Forelimb muscle (tissue), 1 donor: ENCODE results near the gene CA10. TPM values are rescaled to one million over a fixed set of nuclear protein-coding genes. Genes with fewer than 3 reads are reported as not detected.

Experiments
- DNase-seq: peaks from one replicate; pipeline ENCODE4 v3.0.0-alpha.2; 2013; ENCODE audit warnings: low read depth
- polyA plus RNA-seq: library from polyadenylated mRNA; unstranded; fragments of 120-200 nt; gene quantifications from one replicate; pipeline ENCODE4 v1.2.1, GENCODE V29; 2013; ENCODE audit not compliant: insufficient read length

The CA10 gene
- polyA plus RNA-seq, 1 donor: 3.7 TPM

GRCh38 chr17:51647067-51647466 is 511.4 kb downstream of the CA10 start:
- DNase-seq: no peak

DNA sequence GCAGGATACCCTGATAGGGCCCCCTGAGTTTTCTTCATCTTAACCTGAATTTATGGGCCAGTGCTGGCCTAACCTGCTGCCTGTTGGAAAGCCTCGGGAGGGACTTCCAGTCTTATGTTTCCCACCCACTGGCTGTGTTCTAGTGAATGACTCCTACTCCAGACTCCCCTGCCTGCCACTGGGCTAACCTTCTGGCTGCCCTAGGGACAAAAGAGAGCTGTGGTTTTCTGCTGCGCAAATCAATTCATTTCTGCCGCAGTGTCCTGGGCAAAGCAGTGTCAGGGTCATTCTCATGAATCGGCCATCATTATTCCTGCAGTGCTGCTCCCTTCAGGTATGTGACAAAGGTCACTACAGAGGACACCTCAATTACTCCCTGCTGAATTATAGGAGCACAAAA is 512.0 kb downstream of the CA10 start:
- DNase-seq: no peak

DNA sequence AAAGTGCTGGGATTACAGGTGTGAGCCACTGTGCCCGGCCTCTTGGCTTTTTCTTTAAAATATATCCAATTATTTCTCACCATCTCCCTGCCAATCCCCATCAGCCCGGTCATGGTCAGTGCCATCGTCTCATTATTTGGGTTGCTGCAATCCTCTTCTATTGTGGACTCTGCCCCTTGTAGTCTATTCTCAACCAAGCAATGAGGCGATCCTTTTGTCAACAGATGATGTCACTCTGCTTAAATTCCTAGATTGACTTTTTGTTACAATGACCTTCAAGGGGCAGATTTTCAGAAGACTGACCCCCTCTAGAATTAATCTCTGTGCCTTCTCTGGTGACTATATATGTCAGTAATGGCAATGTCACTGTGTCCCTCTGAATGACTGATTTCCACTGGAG is 513.5 kb downstream of the CA10 start:
- DNase-seq: no peak

DNA sequence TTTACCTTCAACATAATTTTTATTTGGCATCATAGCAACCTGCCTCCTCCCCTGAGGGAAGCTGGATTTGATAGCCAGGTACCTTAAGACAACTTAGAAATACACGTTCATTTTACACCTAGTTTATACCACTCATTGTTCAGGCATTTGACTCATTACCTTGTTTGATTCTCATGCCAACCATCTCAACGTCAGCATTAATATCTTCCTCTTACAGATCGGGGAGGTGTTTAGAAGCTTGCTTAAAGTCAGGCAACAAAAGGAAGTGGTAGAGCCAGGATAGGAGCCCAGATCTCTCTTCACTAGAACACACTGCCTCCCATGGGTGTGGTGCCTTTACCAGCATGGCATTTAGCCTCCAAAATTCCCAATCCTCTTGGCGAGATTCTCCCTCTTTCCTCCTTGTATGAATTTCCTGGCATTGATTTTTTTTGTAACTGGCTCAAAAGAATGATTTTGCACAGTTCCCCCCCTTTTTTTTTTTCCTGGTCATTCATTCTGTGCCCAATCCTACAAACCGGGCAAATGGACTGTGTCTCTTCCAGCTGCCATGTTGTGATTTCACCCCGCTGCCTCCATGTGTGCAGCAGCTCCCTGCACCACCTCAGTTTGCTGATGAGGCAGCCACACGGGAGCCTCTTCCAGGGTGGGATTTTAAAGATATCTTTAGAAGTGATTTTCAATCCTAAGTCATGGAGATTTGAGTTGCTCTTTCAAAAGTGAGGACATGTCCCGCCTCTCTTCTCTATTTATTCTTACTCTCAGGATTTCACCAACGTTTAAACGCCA is 514.6 kb downstream of the CA10 start:
- DNase-seq: no peak

- DNase-seq: no peak
Measured at GRCh38 chr17:51642029-51642428, 516.5 kb downstream of the CA10 start.

DNA sequence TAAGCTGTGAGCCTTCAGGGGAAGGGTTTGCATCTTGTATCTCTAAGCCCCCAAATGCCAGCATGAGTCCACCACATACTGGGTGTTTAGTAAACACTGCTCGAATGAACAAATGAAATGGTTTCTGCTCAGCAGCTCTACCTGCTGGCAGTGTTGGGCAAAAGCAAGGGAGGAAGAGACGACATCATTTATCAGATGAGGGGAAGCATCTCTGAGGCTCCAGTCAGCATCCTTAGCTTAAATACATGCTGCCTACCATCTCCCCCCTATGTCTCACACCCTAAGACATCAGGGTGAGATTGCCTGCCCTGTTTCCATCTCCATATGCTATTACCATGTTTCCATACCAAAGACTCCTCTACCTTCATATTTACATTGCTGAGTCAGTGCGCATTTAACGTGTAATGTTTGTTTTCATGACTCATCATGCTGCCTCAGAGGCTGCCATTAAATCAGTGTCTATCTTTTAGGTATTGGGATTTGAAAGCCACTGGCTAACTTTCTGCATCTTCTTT is 518.3 kb downstream of the CA10 start:
- no peak for DNase-seq

GRCh38 chr17:51638971-51639370 is 519.5 kb downstream of the CA10 start:
- DNase-seq: no peak

DNA sequence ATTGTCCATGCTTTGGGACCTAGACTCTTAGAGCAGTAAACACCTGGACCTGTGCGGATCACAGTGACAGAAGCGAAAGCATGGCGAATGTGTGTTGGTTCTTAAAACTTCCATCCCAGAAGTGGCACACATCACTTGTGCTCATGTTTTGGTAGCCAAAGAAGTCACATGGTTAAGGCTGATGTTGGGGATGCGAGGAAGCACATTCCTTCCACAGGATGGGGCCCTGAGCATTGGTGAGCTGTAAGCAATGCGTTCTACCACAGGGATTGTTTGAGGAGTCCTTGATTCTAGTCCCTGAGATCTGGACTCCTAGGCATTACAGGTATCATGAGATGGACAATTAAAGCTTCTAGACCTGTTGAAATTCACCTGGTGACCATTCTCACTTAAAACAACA is 522.2 kb downstream of the CA10 start:
- DNase-seq: no peak

GRCh38 chr17:51630101-51630671 is 528.3 kb downstream of the CA10 start:
- DNase-seq: no peak

GRCh38 chr17:51629232-51629631 is 529.3 kb downstream of the CA10 start:
- no peak for DNase-seq

DNA sequence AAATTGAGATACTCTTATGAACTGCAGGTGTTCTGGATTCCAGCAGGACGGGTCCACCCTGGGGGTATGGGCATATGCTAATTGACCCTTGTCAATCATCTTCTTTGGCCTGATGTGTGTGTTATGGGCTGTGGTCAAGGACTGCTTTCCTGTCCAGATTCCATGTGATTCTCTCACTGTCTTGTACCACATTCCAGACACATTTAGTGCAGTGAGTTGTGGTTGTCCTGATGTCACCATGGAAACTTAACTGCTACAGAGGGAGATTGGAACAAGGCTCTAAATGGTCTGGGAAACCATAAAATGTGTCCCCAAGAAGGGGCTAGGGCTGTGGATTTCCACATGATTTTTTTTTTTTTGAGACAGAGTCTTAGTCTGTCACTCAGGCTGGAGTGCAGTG is 530.7 kb downstream of the CA10 start:
- DNase-seq: no peak

- DNase-seq: no peak
Measured at GRCh38 chr17:51618476-51618875, 540.0 kb downstream of the CA10 start.

DNA sequence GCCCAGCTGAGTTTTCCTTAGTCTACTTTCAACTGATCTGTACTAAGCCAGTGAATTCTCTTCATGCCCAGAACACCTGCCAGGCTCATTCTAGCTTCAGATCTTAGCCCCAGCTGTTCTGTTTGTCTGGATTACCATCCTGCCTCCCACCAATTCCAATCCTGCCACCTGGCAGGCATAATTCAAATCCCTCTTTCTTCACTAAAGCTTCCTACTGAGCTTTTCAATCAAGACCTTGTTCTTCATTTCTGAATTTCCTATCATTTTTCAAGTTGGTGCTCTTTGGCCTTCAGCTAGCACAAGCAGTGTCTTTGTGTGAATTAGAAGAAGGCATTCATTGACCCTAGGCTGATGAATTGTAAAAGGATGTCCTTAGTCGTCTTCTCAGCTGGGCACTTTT is 540.5 kb downstream of the CA10 start:
- DNase-seq: no peak

DNA sequence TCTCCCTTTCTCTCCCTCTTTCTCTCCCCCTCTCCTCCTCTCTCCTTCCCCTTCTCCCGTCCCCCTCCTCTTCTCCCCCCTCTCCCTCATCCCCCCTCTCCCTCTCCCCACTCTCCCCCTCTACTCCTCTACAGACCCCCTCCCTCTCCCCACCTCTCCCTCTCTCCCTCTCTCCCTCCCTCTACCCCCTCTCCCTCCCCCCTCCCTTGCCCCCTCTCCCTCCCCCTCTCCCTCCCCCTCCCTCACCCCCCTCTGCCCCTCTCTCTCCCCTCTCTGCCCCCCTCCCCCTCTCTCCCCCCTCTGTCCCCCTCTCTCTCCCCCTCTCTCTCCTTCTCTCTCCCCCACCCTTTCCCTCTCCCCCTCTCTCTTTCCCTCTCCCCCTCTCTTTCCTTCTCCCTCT is 545.3 kb downstream of the CA10 start:
- no peak for DNase-seq

DNA sequence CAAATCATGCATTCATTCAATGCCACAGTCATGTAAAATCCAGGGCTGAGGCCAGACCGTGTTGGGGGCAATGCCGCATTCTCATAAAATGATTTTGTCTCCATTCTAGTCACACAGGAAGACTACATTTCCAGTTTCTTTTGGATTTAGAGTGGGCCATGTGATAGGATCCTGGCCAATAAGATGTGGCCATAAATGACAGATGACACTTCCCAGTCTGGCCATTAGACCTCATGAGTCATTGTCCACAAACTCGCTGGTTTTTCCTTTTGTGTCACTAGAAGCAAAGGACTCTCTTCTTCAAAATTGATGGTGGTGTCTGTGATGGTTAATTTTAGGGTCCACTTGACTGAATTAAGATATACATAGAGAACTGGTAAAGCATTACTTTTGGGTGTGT is 545.8 kb downstream of the CA10 start:
- no peak for DNase-seq

- DNase-seq: no peak
Measured at GRCh38 chr17:51611585-51611984, 546.9 kb downstream of the CA10 start.

GRCh38 chr17:51610834-51611233 is 547.7 kb downstream of the CA10 start:
- no peak for DNase-seq

- DNase-seq: no peak
Measured at GRCh38 chr17:51610155-51610554, 548.4 kb downstream of the CA10 start.

DNA sequence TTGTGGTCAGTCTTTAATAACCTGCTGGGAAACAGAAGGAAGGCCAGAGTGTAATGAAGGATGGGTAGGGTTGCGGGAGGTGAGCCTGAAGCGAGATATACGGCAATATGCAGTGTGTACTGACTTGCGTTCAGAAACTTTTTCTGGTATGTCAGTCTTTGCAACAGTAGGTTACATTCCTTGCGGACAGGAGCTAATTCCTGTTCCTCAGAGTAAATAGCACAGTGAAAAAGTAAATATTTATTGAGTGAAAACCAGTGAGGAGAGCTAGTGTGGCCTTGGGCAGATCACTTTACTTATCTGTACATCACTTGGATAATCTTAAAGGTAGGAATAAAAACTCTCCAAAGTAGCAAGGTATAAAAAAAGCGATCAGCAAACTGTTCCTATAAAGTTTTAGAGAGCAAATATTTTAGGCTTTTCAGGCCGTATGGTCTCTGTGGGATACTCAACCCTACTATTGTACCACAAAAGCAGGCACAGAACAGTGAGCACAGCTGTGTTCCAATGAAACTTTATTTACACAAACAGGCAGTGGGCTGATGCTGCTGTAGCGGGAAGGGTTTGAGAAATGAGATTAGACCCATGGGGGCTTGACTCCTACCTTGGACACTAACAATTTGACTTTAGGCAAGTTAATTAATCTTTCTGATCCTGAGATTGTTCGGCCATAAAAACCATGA is 550.1 kb downstream of the CA10 start:
- DNase-seq: no peak

DNA sequence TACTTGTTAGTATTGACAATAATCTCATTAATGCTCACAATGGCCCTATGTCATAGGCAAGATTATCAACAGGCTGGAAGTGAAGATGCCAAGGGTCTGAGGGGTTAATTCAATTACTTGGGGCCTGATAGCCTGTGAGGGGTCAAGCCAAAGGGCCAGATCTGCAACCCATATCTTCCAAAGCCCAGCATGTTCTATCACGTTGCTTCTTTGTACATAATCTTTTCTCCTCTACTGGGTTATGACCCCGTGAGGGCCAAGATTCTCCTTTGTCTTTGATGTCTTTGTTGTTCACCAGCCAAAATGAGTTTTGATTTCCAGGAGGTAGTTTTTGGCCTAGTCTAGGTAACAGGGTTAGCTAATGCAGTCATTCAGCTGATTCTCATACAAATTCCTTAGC is 551.0 kb downstream of the CA10 start:
- no peak for DNase-seq

DNA sequence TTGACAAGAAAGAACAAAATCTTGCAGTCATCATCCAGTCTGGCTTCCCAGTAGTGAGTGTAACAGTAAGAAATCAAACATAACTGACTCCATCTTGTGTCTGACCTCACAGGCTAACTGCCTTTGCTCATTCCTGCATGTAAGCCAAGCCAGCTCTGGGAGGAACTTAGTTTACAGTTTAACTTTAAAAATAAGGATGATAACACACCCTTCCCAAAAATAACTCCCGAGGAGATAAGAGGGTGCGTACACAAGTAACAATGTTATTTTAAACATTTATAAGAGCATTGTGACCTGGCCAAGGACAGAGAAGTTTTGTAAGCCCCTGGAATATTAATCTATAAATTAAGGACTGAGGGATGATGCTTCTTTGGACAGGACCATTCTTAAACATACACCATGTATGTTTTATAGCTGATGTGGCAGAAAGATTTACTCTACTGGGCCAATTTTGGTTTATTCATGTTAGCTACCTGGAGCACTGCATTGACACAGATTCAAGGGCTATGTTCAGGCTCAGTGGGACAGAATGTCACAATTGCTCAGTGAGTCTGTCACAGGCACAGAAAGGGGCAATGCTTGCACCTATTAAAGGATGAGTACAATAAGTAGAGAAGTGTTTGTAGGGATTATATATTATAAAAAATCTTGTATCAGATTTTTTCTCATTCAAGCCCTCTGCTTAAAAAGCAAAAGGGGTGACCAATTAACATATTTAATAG is 554.1 kb downstream of the CA10 start:
- no peak for DNase-seq

DNA sequence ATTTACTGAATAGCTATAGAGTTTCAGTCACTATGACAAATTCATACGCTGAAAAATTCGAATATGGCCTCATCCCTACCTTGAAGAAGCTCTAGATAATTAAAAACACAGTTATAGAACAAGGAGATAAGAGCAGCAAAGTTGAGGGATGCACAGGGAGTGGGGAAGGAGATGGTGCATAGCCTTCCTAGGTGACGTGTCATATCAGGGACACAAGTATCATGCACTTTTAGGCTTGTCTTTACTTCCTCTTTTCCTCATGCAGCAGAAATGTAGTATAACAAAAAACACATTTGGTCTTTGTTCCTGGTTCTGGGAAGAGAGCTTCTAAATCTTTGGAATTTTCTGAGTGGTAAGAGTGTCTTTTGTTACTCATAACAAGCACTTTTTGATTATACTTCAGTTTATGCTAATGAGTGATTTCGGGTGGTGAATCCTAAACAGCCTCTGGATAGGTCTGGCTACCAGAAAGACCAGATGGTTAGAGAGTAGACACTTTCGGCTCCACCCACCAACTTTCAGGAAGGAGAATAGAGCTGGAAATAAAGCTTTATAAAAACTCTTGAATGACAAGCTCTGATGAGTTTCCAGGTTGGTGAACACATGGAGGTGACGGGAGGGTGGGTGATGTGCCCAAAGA is 556.8 kb downstream of the CA10 start:
- no peak for DNase-seq
